Measurements from ENCODE around the gene MAP3K2.

The MAP3K2 gene

GRCh38 chr2:127388423-127389164 lies 819 bp upstream of the MAP3K2 start:
- peaks cover 7% of the 10 kb centered on the region; the same call in 1 of the 2 replicates for H3K27me3 ChIP-seq (ENCODE audit: insufficient read depth, low read length)
- H3K4me1 ChIP-seq (ENCODE audit: insufficient read depth, low read length) = peaks cover 9% of the 10 kb centered on the region; the same call in 1 of the 2 replicates
- H3K36me3 ChIP-seq (ENCODE audit: insufficient read depth, low read depth, low read length) = no peaks in the 10 kb centered on the region
- peak overlapping the region; percentile 77; the same call in 1 of the 2 replicates for H3K9ac ChIP-seq (ENCODE audit: low read depth, low read length)
- H3K9me3 ChIP-seq (ENCODE audit: insufficient read depth, low read depth, low read length) = no peaks in the 10 kb centered on the region
- H3K4me3 ChIP-seq (ENCODE audit: low read length) = peak overlapping the region; percentile 70
- H3K27ac ChIP-seq (ENCODE audit: low read length) = no peak overlapping the region

DNA sequence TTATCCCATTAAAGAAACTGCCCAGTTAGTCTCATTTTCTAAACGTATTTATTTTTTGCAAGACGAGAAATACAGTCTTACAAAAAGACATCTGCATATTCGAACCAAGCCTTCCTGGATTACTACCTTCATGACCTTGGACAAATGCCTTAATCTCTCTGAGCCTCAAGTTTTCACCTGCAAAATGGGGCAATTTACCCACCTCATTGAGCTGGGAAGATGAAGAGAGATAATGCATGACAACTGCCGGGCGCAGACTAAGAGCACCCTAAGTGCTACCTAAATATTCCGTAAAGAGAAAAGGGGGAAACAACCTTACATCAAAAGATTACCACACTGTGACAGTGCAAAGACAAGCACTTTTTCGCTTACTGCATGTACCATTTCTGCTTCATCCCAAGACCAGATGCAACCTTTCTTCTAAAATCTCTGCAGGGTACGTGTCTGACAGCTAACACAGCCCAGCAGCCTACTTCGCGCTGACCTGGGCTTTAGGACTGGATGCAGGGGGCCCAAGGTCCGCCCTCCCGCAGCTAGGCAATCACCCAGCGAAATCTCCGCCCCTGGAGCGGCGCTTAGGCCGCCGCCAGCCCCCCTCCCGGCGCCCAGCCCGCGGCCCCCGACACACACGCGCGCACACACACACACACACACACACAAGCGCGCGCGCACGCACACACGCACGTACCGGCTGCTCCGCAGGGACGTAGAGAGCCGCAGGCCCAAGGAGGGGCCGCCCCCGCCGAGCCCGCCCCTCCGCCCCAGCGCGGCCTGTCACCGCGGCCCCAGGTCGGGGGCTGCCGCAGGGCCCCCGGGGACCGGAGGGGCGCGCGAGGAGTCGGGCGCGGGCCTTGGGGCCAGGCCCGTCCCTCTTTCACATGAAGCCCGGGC lies 766 bp downstream of the MAP3K2 start:
- H3K4me3 ChIP-seq (ENCODE audit: low read length) = peak overlapping the region; percentile 99
- peak overlapping the region; percentile 82; the same call in 1 of the 2 replicates for H3K9ac ChIP-seq (ENCODE audit: low read depth, low read length)
- no peak overlapping the region for H3K27ac ChIP-seq (ENCODE audit: low read length)
- no peaks in the 10 kb centered on the region for H3K36me3 ChIP-seq (ENCODE audit: insufficient read depth, low read depth, low read length)
- H3K4me1 ChIP-seq (ENCODE audit: insufficient read depth, low read length) = peaks cover 9% of the 10 kb centered on the region; the same call in 1 of the 2 replicates
- no peaks in the 10 kb centered on the region for H3K9me3 ChIP-seq (ENCODE audit: insufficient read depth, low read depth, low read length)
- peaks cover 7% of the 10 kb centered on the region; the same call in 1 of the 2 replicates for H3K27me3 ChIP-seq (ENCODE audit: insufficient read depth, low read length)

GRCh38 chr2:127386246-127386645 lies 1.5 kb downstream of the MAP3K2 start:
- Histone ChIP-seq H3K4me1 (ENCODE audit: insufficient read depth, low read length) (peaks cover 9% of the 10 kb centered on the region; the same call in 1 of the 2 replicates), H3K9ac (ENCODE audit: low read depth, low read length) (peak overlapping the region; percentile 80; the same call in 1 of the 2 replicates), H3K4me3 (ENCODE audit: low read length) (peak overlapping the region; percentile 99), H3K9me3 (ENCODE audit: insufficient read depth, low read depth, low read length) (no peaks in the 10 kb centered on the region), H3K36me3 (ENCODE audit: insufficient read depth, low read depth, low read length) (no peaks in the 10 kb centered on the region), H3K27ac (ENCODE audit: low read length) (no peak overlapping the region), H3K27me3 (ENCODE audit: insufficient read depth, low read length) (peaks cover 7% of the 10 kb centered on the region; the same call in 1 of the 2 replicates)

DNA sequence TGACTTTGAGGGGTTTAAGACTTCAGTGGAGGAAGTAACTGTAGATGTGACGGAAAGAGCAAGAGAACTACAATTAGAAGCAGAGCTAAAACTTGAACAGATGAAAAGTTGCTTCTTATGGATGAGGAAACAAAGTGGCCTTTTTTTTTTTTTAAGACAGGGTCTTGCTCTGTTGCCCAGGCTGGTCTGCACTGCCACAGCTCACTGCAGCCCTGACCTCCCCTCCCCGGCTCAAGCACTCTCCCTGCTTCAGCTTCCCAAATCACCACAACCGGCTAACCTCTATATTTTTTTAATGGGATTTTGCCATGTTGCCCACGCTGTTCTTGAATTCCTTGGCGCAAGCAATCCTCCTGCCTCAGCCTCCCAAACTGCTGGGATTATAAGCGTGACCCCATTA lies 3.2 kb downstream of the MAP3K2 start:
- Histone ChIP-seq H3K4me1 (ENCODE audit: insufficient read depth, low read length) (peaks cover 9% of the 10 kb centered on the region; the same call in 1 of the 2 replicates), H3K27me3 (ENCODE audit: insufficient read depth, low read length) (peaks cover 7% of the 10 kb centered on the region; the same call in 1 of the 2 replicates), H3K4me3 (ENCODE audit: low read length) (no peak overlapping the region), H3K9ac (ENCODE audit: low read depth, low read length) (no peak overlapping the region), H3K36me3 (ENCODE audit: insufficient read depth, low read depth, low read length) (no peaks in the 10 kb centered on the region), H3K27ac (ENCODE audit: low read length) (no peak overlapping the region), H3K9me3 (ENCODE audit: insufficient read depth, low read depth, low read length) (no peaks in the 10 kb centered on the region)

DNA sequence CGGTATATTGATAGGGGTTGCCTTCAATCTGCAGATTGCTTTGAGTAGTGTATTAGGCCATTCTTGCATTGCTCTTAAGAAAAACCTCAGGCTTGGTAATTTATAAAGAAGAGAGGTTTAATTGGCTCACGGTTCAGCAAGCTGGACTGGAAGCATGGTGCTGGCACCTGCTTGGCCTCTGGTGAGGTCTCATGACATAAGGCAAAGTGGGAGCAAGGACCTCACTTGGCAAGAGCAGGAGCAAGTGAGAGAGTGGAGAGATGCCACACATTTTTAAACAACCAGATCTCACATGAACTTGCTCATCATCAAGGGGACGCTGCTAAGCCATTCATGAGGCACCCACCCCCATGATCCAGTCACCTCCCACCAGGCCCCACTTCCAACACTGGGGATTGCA lies 4.9 kb downstream of the MAP3K2 start:
- Histone ChIP-seq H3K9me3 (ENCODE audit: insufficient read depth, low read depth, low read length) (no peaks in the 10 kb centered on the region), H3K4me1 (ENCODE audit: insufficient read depth, low read length) (0 out of 2 replicates have a peak, but pooled peaks cover 3% of the 10 kb centered on the region), H3K4me3 (ENCODE audit: low read length) (no peak overlapping the region), H3K9ac (ENCODE audit: low read depth, low read length) (no peak overlapping the region), H3K27me3 (ENCODE audit: insufficient read depth, low read length) (no peaks in the 10 kb centered on the region), H3K27ac (ENCODE audit: low read length) (no peak overlapping the region), H3K36me3 (ENCODE audit: insufficient read depth, low read depth, low read length) (no peaks in the 10 kb centered on the region)

- H3K27me3 ChIP-seq (ENCODE audit: insufficient read depth, low read length) = no peaks in the 10 kb centered on the region
- no peak overlapping the region for H3K9ac ChIP-seq (ENCODE audit: low read depth, low read length)
- H3K9me3 ChIP-seq (ENCODE audit: insufficient read depth, low read depth, low read length) = peaks cover 6% of the 10 kb centered on the region
- H3K36me3 ChIP-seq (ENCODE audit: insufficient read depth, low read depth, low read length) = peaks cover under 1% of the 10 kb centered on the region
- no peak overlapping the region for H3K27ac ChIP-seq (ENCODE audit: low read length)
- no peak overlapping the region for H3K4me3 ChIP-seq (ENCODE audit: low read length)
- H3K4me1 ChIP-seq (ENCODE audit: insufficient read depth, low read length) = 0 out of 2 replicates have a peak, but pooled peaks cover 3% of the 10 kb centered on the region
These were observed 6.0 kb downstream of the MAP3K2 start for GRCh38 chr2:127381762-127382161.

DNA sequence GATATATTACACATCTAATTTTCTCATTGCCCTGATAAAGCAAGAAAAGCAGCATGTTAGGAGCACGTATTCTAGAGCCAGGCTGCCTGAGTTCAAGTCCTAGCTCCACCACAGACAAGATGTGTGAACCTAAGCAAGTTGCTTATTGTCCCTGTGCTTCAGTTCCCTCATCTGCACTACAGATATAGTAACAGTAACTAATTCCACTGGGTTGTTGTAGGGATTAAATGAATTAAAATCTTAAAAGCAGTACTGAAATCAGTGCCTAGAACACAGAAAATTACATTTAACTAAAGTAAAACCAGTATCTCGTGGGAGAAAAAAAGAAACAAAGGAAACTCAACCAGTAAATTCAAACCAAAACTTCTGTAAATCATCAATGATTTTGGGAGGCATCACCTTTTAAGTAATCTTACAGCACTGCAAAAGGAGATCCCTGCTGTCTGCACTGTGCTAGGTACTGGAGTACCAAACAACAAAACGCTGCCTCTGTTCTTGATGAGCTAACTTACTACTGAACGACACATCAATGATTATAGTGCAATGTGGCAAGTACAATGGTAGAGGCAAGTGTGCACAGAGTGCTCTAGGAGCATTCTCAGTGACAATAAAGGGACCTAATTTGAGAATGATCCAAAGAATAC lies 7.9 kb downstream of the MAP3K2 start:
- Histone ChIP-seq H3K27me3 (ENCODE audit: insufficient read depth, low read length) (no peaks in the 10 kb centered on the region), H3K9me3 (ENCODE audit: insufficient read depth, low read depth, low read length) (peaks cover 18% of the 10 kb centered on the region)

GRCh38 chr2:127378720-127379119 lies 9.1 kb downstream of the MAP3K2 start:
- Histone ChIP-seq H3K4me3 (ENCODE audit: low read length) (no peak overlapping the region), H3K27ac (ENCODE audit: low read length) (no peak overlapping the region), H3K9ac (ENCODE audit: low read depth, low read length) (no peak overlapping the region), H3K4me1 (ENCODE audit: insufficient read depth, low read length) (no peaks in the 10 kb centered on the region), H3K9me3 (ENCODE audit: insufficient read depth, low read depth, low read length) (peaks cover 26% of the 10 kb centered on the region), H3K27me3 (ENCODE audit: insufficient read depth, low read length) (no peaks in the 10 kb centered on the region), H3K36me3 (ENCODE audit: insufficient read depth, low read depth, low read length) (peaks cover 5% of the 10 kb centered on the region)

More for the DNA sequence above, 7.9 kb downstream of the MAP3K2 start:
- Histone ChIP-seq H3K4me1 (ENCODE audit: insufficient read depth, low read length) (no peaks in the 10 kb centered on the region), H3K9ac (ENCODE audit: low read depth, low read length) (no peak overlapping the region), H3K36me3 (ENCODE audit: insufficient read depth, low read depth, low read length) (peaks cover 4% of the 10 kb centered on the region), H3K4me3 (ENCODE audit: low read length) (no peak overlapping the region), H3K27ac (ENCODE audit: low read length) (no peak overlapping the region)

GRCh38 chr2:127377262-127377661 lies 10.5 kb downstream of the MAP3K2 start:
- no peak overlapping the region for H3K27ac ChIP-seq (ENCODE audit: low read length)
- no peak overlapping the region for H3K4me3 ChIP-seq (ENCODE audit: low read length)
- no peaks in the 10 kb centered on the region for H3K27me3 ChIP-seq (ENCODE audit: insufficient read depth, low read length)
- H3K36me3 ChIP-seq (ENCODE audit: insufficient read depth, low read depth, low read length) = peaks cover 7% of the 10 kb centered on the region
- no peak overlapping the region for H3K9ac ChIP-seq (ENCODE audit: low read depth, low read length)
- peaks cover 39% of the 10 kb centered on the region for H3K9me3 ChIP-seq (ENCODE audit: insufficient read depth, low read depth, low read length)
- H3K4me1 ChIP-seq (ENCODE audit: insufficient read depth, low read length) = no peaks in the 10 kb centered on the region

- Histone ChIP-seq H3K27me3 (ENCODE audit: insufficient read depth, low read length) (no peaks in the 10 kb centered on the region), H3K27ac (ENCODE audit: low read length) (no peak overlapping the region), H3K4me1 (ENCODE audit: insufficient read depth, low read length) (no peaks in the 10 kb centered on the region), H3K9ac (ENCODE audit: low read depth, low read length) (no peak overlapping the region), H3K36me3 (ENCODE audit: insufficient read depth, low read depth, low read length) (peaks cover 7% of the 10 kb centered on the region), H3K9me3 (ENCODE audit: insufficient read depth, low read depth, low read length) (peaks cover 40% of the 10 kb centered on the region), H3K4me3 (ENCODE audit: low read length) (no peak overlapping the region)
These were observed 11.5 kb downstream of the MAP3K2 start for GRCh38 chr2:127376257-127376656.

- Histone ChIP-seq H3K27ac (ENCODE audit: low read length) (no peak overlapping the region), H3K4me3 (ENCODE audit: low read length) (no peak overlapping the region), H3K4me1 (ENCODE audit: insufficient read depth, low read length) (no peaks in the 10 kb centered on the region), H3K9ac (ENCODE audit: low read depth, low read length) (no peak overlapping the region), H3K27me3 (ENCODE audit: insufficient read depth, low read length) (no peaks in the 10 kb centered on the region), H3K9me3 (ENCODE audit: insufficient read depth, low read depth, low read length) (peaks cover 58% of the 10 kb centered on the region), H3K36me3 (ENCODE audit: insufficient read depth, low read depth, low read length) (peaks cover 7% of the 10 kb centered on the region)
These were observed 14.3 kb downstream of the MAP3K2 start for GRCh38 chr2:127373362-127374083.

Data from iPS-20b (cell line).